ENCODE data around the gene IGFBP6.
A peak's percentile ranks its signal among the peaks of the same experiment; 100 is the strongest.

The IGFBP6 gene

GRCh38 chr12:53096089-53096741 is 1.3 kb upstream of the IGFBP6 start:
- no peak overlapping the region for H3K9ac ChIP-seq
- TF ChIP-seq Cebpa-rat (IDR thresholded peaks at IDR 0.05): no peak
- no peaks in the 10 kb centered on the region for H4K20me1 ChIP-seq
- H3K36me3 ChIP-seq: no peaks in the 10 kb centered on the region
- no peak overlapping the region for H3K27ac ChIP-seq
- H3K4me1 ChIP-seq: peaks cover 25% of the 10 kb centered on the region
- no peak overlapping the region for H3K4me2 ChIP-seq
- H3K4me3 ChIP-seq: no peak overlapping the region
- peaks cover 18% of the 10 kb centered on the region for H3K27me3 ChIP-seq
- no peaks in the 10 kb centered on the region for H3K9me3 ChIP-seq

GRCh38 chr12:53096759-53097158 is 708 bp upstream of the IGFBP6 start:
- H3K36me3 ChIP-seq: no peaks in the 10 kb centered on the region
- no peaks in the 10 kb centered on the region for H4K20me1 ChIP-seq
- H3K9ac ChIP-seq: no peak overlapping the region
- no peaks in the 10 kb centered on the region for H3K9me3 ChIP-seq
- peaks cover 18% of the 10 kb centered on the region for H3K27me3 ChIP-seq
- H3K27ac ChIP-seq: no peak overlapping the region
- TF ChIP-seq Cebpa-rat (IDR thresholded peaks at IDR 0.05): no peak
- peak overlapping the region; percentile 71; the same call in 1 of the 2 replicates for H3K4me3 ChIP-seq
- H3K4me1 ChIP-seq: peaks cover 25% of the 10 kb centered on the region
- H3K4me2 ChIP-seq: peak overlapping the region; percentile 98

- Histone ChIP-seq H3K9ac (peak overlapping the region; percentile 67), H3K4me1 (peaks cover 27% of the 10 kb centered on the region), H3K36me3 (no peaks in the 10 kb centered on the region), H4K20me1 (no peaks in the 10 kb centered on the region), H3K27me3 (peaks cover 18% of the 10 kb centered on the region), H3K4me2 (peak overlapping the region; percentile 98), H3K27ac (no peak overlapping the region), H3K4me3 (peak overlapping the region; percentile 71), H3K9me3 (no peaks in the 10 kb centered on the region)
- no peak for TF ChIP-seq Cebpa-rat (IDR thresholded peaks at IDR 0.05)
Measured at GRCh38 chr12:53097207-53097563, 282 bp upstream of the IGFBP6 start.

- H3K4me2 ChIP-seq: peak overlapping the region; percentile 98
- no peak for TF ChIP-seq Cebpa-rat (IDR thresholded peaks at IDR 0.05)
- H3K27me3 ChIP-seq: peaks cover 18% of the 10 kb centered on the region
- H3K4me3 ChIP-seq: peak overlapping the region; percentile 71
- peaks cover 40% of the 10 kb centered on the region for H3K4me1 ChIP-seq
- peak overlapping the region; percentile 67 for H3K9ac ChIP-seq
- H3K9me3 ChIP-seq: no peaks in the 10 kb centered on the region
- no peaks in the 10 kb centered on the region for H3K36me3 ChIP-seq
- no peaks in the 10 kb centered on the region for H4K20me1 ChIP-seq
- H3K27ac ChIP-seq: no peak overlapping the region
Measured at GRCh38 chr12:53098354-53098981, 1.0 kb downstream of the IGFBP6 start.

- Histone ChIP-seq H3K9ac (no peak overlapping the region), H3K4me3 (no peak overlapping the region), H3K27me3 (peaks cover 18% of the 10 kb centered on the region), H3K27ac (no peak overlapping the region), H3K4me2 (peak overlapping the region; percentile 98), H3K4me1 (peaks cover 48% of the 10 kb centered on the region), H3K9me3 (no peaks in the 10 kb centered on the region), H4K20me1 (no peaks in the 10 kb centered on the region), H3K36me3 (no peaks in the 10 kb centered on the region)
- TF ChIP-seq Cebpa-rat (IDR thresholded peaks at IDR 0.05): no peak
Measured at GRCh38 chr12:53099071-53099882, 1.8 kb downstream of the IGFBP6 start.

- Histone ChIP-seq H3K4me3 (no peak overlapping the region), H3K4me1 (peaks cover 50% of the 10 kb centered on the region)
- TF ChIP-seq Cebpa-rat (IDR thresholded peaks at IDR 0.05): no peak
Measured at GRCh38 chr12:53100466-53101151, 3.1 kb downstream of the IGFBP6 start.

GRCh38 chr12:53101266-53101665 is 3.8 kb downstream of the IGFBP6 start:
- no peak overlapping the region for H3K27ac ChIP-seq
- H3K4me2 ChIP-seq: no peak overlapping the region
- H3K4me1 ChIP-seq: peaks cover 50% of the 10 kb centered on the region
- H4K20me1 ChIP-seq: no peaks in the 10 kb centered on the region
- peaks cover 12% of the 10 kb centered on the region for H3K27me3 ChIP-seq
- H3K9ac ChIP-seq: no peak overlapping the region
- no peak overlapping the region for H3K4me3 ChIP-seq
- no peak for TF ChIP-seq Cebpa-rat (IDR thresholded peaks at IDR 0.05)
- H3K36me3 ChIP-seq: no peaks in the 10 kb centered on the region
- no peaks in the 10 kb centered on the region for H3K9me3 ChIP-seq

More at GRCh38 chr12:53100466-53101151, 3.1 kb downstream of the IGFBP6 start:
- Histone ChIP-seq H3K27me3 (peaks cover 18% of the 10 kb centered on the region), H4K20me1 (no peaks in the 10 kb centered on the region), H3K9ac (no peak overlapping the region), H3K4me2 (no peak overlapping the region), H3K36me3 (no peaks in the 10 kb centered on the region), H3K9me3 (no peaks in the 10 kb centered on the region), H3K27ac (no peak overlapping the region)

GRCh38 chr12:53101931-53102781 is 4.7 kb downstream of the IGFBP6 start:
- H4K20me1 ChIP-seq: no peaks in the 10 kb centered on the region
- H3K9ac ChIP-seq: no peak overlapping the region
- no peak overlapping the region for H3K4me3 ChIP-seq
- H3K9me3 ChIP-seq: no peaks in the 10 kb centered on the region
- peak overlapping the region; percentile 60 for H3K4me2 ChIP-seq
- H3K36me3 ChIP-seq: no peaks in the 10 kb centered on the region
- peaks cover 47% of the 10 kb centered on the region for H3K4me1 ChIP-seq
- H3K27ac ChIP-seq: no peak overlapping the region
- peaks cover 3% of the 10 kb centered on the region for H3K27me3 ChIP-seq
- no peak for TF ChIP-seq Cebpa-rat (IDR thresholded peaks at IDR 0.05)

All from BLaER1 (cell line).